Sigmoid colon (tissue), 7 donors: ENCODE results near the gene RANGRF. TPM values are rescaled to one million over a fixed set of nuclear protein-coding genes. Genes with fewer than 3 reads are reported as not detected.

Experiments
- DNase-seq: peaks from one replicate; pipeline ENCODE4 v3.0.0-alpha.2; 2019
- H3K27ac ChIP-seq, 4 donors: fragments of 200-600 bp; sonication (generic); one replicate each; pipeline ENCODE4 v1.5.1; 2016 to 2019; ENCODE audit warnings: mild to moderate bottlenecking in 1 of 4
- H3K27me3 ChIP-seq, 3 donors: fragments of 200-600 bp; sonication (generic); one replicate each; pipeline ENCODE4 v1.5.1; 2019; ENCODE audit warnings: mild to moderate bottlenecking in 1 of 3
- H3K36me3 ChIP-seq, 4 donors: fragments of 200-600 bp; sonication (generic); one replicate each; pipeline ENCODE4 v1.5.1; 2016 to 2019
- H3K4me1 ChIP-seq, 4 donors: fragments of 200-600 bp; sonication (generic); one replicate each; pipeline ENCODE4 v1.5.1; 2017 to 2019
- H3K4me3 ChIP-seq, 4 donors: fragments of 200-600 bp; sonication (generic); one replicate each; pipeline ENCODE4 v1.5.1; 2017 to 2019; ENCODE audit warnings: mild to moderate bottlenecking in 2 of 4, moderate library complexity in 1 of 4
- H3K9me3 ChIP-seq, 4 donors: fragments of 200-600 bp in 3 of 4; sonication (generic) in 3 of 4; one replicate each; pipeline versions ENCODE4 v1.5.1 to v1.6.1; 2013 to 2019
- EP300 ChIP-seq, 4 donors: sonication (generic); formaldehyde crosslinking; IDR thresholded peaks; one replicate each; pipeline ENCODE4 v1.6.1; 2017; ENCODE audit warnings: antibody characterized with exemption in 4 of 4
- POLR2A ChIP-seq, 2 donors: fragments of 450-650 bp; IDR thresholded peaks; one replicate each; pipeline ENCODE4 v1.6.1; 2016; ENCODE audit warnings: antibody characterized with exemption in 2 of 2, mild to moderate bottlenecking in 2 of 2, moderate library complexity in 2 of 2
- POLR2AphosphoS5 ChIP-seq, 4 donors: sonication (generic); formaldehyde crosslinking; IDR thresholded peaks; one replicate each; pipeline ENCODE4 v1.6.1; 2017; ENCODE audit warnings: antibody characterized with exemption in 4 of 4
- WGBS, 2 donors: extraction: QIAGEN DNeasy Blood & Tissue Kit; methylation state at CpG; one replicate each; pipeline ENCODE4 v1.1.7; 2013; 5-methylcytosine and 5-hydroxymethylcytosine counted together
- intact Hi-C: fragments of 100-400 bp; cut with DNase I; formaldehyde crosslinking; loops from one replicate; pipeline ENCODE4 v1.15.1; 2023
- polyA plus RNA-seq, 3 donors: library from polyadenylated mRNA; stranded (reverse); fragments of 200-250 nt; gene quantifications; one replicate each; pipeline ENCODE4 v1.2.3, GENCODE V29; 2013
- total RNA-seq, 4 donors: library from RNA; depleted of rRNA; stranded (reverse); fragments of >200 nt; gene quantifications; one replicate each; pipeline ENCODE4 v1.1.0, GENCODE V29; 2016
- TF ChIP-seq, protein P1 (sequence below), 4 experiments: fragments of 450-650 bp in 3 of 4; fragments of 200-600 bp in 1 of 4; IDR thresholded peaks; one replicate each; pipeline ENCODE4 v1.5.1; 2016 to 2019; ENCODE audit warnings: antibody characterized with exemption in 4 of 4, mild to moderate bottlenecking in 3 of 4, moderate library complexity in 2 of 4
- donor health status: healthy with polysubstance abuse.
- donor health status: Bipolar disorder and iron deficiency.
- donor health status: healthy.

Gene RANGRF, protein sequence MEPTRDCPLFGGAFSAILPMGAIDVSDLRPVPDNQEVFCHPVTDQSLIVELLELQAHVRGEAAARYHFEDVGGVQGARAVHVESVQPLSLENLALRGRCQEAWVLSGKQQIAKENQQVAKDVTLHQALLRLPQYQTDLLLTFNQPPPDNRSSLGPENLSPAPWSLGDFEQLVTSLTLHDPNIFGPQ
- 10 to 100 TPM; 27.1 to 46.6 (median 30.8) TPM for total RNA-seq
- 10 to 100 TPM; 20.8 to 44.8 (median 24.6) TPM for polyA plus RNA-seq

DNA sequence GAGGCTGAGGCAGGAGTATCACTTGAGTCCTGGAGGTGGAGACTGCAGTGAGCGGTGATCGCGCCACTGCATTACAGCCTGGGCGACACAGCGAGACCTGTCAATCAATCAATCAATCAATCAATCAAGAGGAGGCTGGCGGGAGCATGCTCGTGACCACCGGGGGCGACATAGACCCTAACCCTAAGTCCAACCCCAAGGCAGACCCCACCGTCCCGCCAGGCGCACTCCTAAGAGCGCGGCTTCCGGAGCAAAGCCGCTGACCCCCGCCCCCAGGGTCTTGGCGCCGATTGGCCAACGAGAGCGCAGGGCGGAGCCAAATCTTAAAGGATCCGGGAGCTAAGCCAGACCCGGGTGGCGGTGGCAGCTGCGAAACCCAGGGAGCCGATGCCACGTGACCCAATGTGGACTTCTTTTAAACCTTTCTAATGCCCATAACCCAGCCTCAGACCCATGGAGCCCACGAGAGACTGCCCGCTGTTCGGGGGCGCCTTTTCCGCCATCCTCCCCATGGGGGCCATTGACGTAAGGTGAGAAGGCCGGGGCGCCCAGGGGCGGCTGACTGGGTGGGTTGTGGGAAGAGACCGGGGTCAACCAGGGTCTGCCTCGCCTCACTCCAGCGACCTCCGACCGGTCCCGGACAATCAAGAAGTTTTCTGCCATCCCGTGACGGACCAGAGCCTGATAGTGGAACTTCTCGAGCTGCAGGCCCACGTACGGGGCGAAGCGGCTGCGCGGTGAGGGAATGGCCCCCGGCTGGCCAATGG lies at the start of gene RANGRF:
Gene RANGRF (plus strand): TSS at position 335 of the 767 bp plus-strand sequence. CDS start 119 bp downstream, at position 454.
- 0% methylated on average over 53 of the region's 53 CpGs for WGBS, 2 donors
- peak; percentile 55 for TF ChIP-seq POLR2A (IDR thresholded peaks at IDR 0.05)
- no peak for TF ChIP-seq EP300 (IDR thresholded peaks at IDR 0.05)
- TF ChIP-seq POLR2AphosphoS5 (IDR thresholded peaks at IDR 0.05): peak; percentile 74 to 89 (median 80)
- TF ChIP-seq, protein P1, sequence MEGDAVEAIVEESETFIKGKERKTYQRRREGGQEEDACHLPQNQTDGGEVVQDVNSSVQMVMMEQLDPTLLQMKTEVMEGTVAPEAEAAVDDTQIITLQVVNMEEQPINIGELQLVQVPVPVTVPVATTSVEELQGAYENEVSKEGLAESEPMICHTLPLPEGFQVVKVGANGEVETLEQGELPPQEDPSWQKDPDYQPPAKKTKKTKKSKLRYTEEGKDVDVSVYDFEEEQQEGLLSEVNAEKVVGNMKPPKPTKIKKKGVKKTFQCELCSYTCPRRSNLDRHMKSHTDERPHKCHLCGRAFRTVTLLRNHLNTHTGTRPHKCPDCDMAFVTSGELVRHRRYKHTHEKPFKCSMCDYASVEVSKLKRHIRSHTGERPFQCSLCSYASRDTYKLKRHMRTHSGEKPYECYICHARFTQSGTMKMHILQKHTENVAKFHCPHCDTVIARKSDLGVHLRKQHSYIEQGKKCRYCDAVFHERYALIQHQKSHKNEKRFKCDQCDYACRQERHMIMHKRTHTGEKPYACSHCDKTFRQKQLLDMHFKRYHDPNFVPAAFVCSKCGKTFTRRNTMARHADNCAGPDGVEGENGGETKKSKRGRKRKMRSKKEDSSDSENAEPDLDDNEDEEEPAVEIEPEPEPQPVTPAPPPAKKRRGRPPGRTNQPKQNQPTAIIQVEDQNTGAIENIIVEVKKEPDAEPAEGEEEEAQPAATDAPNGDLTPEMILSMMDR (IDR thresholded peaks at IDR 0.05): no peak
- DNase-seq: peak; percentile 96
- H3K27ac ChIP-seq: peak within 1 kb of the TSS; percentile 92 to 97 (median 95)
- no peaks in the 10 kb centered on the region for H3K27me3 ChIP-seq
- H3K4me3 ChIP-seq: peak within 1 kb of the TSS; percentile 72 to 84 (median 78)
- H3K9me3 ChIP-seq: no peaks in the 10 kb centered on the region
- peaks cover 0 to 18% (median 15%) of the 10 kb centered on the region in 4 donors for H3K4me1 ChIP-seq
- H3K36me3 ChIP-seq: no peaks in the 10 kb centered on the region
- intact Hi-C loops: loop anchor here (1.0 kb wide), 1 partner anchor 40 kb away; the partner anchor contains the start of gene CTC1

DNA sequence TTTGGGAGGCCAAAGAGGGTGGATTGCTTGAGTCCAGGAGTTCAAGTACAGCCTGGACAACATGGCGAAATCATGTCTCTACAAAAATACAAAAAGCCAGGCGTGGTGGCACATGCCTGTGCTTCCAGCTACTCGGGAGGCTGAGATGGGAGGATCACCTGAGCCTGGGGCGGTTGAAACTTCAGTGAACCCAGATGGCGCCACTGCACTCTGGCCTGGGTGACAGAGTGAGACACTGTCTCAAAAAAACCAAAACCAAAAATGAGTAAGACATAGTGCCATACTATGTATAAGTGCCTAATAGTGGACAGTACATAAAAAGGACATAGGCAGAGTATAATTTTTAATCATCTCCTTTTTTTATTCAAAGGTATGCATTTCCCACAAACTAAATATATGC lies 44.6 kb upstream of the RANGRF start:
- no peaks in the 10 kb centered on the region for H3K9me3 ChIP-seq
- no peaks in the 10 kb centered on the region for H3K27me3 ChIP-seq
- H3K36me3 ChIP-seq: peaks cover 0 to 51% (median 12%) of the 10 kb centered on the region in 4 donors
- intact Hi-C loops: no loop called here
- TF ChIP-seq, protein P1 (IDR thresholded peaks at IDR 0.05): no peak
- TF ChIP-seq POLR2AphosphoS5 (IDR thresholded peaks at IDR 0.05): no peak
- TF ChIP-seq POLR2A (IDR thresholded peaks at IDR 0.05): no peak
- TF ChIP-seq EP300 (IDR thresholded peaks at IDR 0.05): no peak
- H3K4me1 ChIP-seq: peaks cover 0 to 23% (median 10%) of the 10 kb centered on the region in 4 donors
- no peak overlapping the region for H3K27ac ChIP-seq
- WGBS, 2 donors: 82 to 91% methylated on average over 5 of the region's 5 CpGs
- no peak overlapping the region for H3K4me3 ChIP-seq
- DNase-seq: no peak

DNA sequence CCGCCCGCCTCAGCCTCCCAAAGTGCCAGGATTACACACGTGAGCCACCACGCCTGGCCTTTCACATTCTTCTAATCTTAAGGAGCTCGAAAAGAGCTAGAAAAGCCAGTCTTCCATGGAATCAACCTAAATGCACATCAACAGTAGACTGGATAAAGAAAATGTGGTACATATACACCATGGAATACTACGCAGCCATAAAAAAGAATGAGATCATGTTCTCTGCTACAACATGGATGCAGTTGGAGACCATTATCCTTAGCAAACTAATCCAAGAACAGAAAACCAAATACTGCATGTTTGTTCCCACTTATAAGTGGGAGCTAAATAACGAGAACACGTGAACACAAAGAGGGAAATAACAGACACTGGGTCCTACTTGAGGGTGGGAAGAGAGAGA lies 43.7 kb upstream of the RANGRF start:
- H3K4me3 ChIP-seq: no peak overlapping the region
- H3K27ac ChIP-seq: no peak overlapping the region
- 98% methylated on average over 8 of the region's 8 CpGs for WGBS, 2 donors
- H3K36me3 ChIP-seq: peaks cover 0 to 41% (median 11%) of the 10 kb centered on the region in 4 donors
- H3K9me3 ChIP-seq: no peaks in the 10 kb centered on the region
- intact Hi-C loops: loop anchor here (5.0 kb wide), 1 partner anchor 138 kb away; the partner anchor contains the start of gene RPL26
- H3K4me1 ChIP-seq: peaks cover 0 to 30% (median 14%) of the 10 kb centered on the region in 4 donors
- no peak for DNase-seq
- TF ChIP-seq, protein P1 (IDR thresholded peaks at IDR 0.05): no peak
- TF ChIP-seq POLR2A (IDR thresholded peaks at IDR 0.05) (no peak), POLR2AphosphoS5 (IDR thresholded peaks at IDR 0.05) (no peak), EP300 (IDR thresholded peaks at IDR 0.05) (no peak)
- H3K27me3 ChIP-seq: no peaks in the 10 kb centered on the region

DNA sequence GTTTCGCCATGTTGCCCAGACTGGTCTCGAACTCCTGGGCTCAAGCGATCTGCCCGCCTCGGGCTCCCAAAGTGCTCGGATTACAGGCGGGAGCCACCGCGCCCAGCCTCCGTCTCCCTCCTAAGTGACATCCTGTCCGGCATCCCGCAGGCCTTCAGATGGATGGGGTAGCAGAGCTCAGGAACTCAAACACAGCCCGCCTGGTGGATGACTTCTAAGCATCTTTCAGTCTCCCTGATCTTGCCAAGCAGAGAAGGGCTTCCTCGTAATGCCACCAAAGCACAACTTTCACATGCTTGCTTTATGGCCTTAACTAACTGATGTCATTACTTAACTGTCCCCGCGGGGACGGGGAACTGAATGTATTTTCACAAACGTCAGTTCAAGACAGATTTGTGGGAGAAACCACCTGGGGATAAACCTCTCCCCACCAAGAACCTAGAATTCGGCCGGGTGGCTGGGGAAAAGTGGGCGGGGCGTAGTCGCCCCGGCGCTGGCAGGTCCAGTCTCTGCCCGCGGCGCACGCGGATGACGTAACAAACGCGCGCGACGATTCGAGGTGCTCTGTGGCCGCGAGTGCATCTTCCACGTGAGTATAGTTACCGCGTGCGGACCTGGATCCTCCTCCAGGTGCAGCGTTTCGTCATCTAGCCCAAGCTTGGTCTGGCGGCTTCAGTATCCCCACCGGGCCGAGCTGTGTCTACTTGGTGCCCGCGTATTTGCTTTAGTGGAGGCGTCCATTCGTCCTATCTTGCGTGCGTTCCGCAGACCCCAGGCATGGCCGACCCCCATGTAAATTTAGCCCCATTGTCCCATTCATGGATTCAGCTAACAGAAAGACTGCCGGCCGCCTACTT lies 39.5 kb upstream of the RANGRF start, which contains the start of gene PFAS:
Gene PFAS (plus strand): TSS at position 539 of the 857 bp plus-strand sequence. CDS start 4,649 bp downstream, outside the sequence.
- peaks cover 0 to 13% (median 5%) of the 10 kb centered on the region in 4 donors for H3K36me3 ChIP-seq
- H3K27me3 ChIP-seq: no peaks in the 10 kb centered on the region
- DNase-seq: peak; percentile 97
- H3K4me3 ChIP-seq: peak within 1 kb of the TSS; percentile 60 to 66 (median 62)
- no peaks in the 10 kb centered on the region for H3K9me3 ChIP-seq
- 0% methylated on average over 58 of the region's 58 CpGs for WGBS, 2 donors
- TF ChIP-seq POLR2A (IDR thresholded peaks at IDR 0.05) (peak in 1 of 2 donors; percentile 14), EP300 (IDR thresholded peaks at IDR 0.05) (peak in 2 of 4 donors; percentile 7), POLR2AphosphoS5 (IDR thresholded peaks at IDR 0.05) (peak; percentile 70 to 88 (median 76))
- TF ChIP-seq, protein P1 (IDR thresholded peaks at IDR 0.05): no peak
- H3K27ac ChIP-seq: peak within 1 kb of the TSS; percentile 95 to 98 (median 98)
- H3K4me1 ChIP-seq: peaks cover 0 to 34% (median 17%) of the 10 kb centered on the region in 4 donors
- intact Hi-C loops: loop anchor here (1.0 to 5.0 kb wide), 5 partner anchors 26 to 133 kb away; partner anchors contain the start of genes ALOXE3, RANGRF and RPL26
